RWPE1 (cell line): ENCODE measurements around the gene DCDC2.
"Not testable (repeated sequence)": the region's sequence is repeated elsewhere in the genome, so short reads cannot be mapped to it uniquely, and the experiment has no call there.

Source experiments
- CTCF ChIA-PET: fragments of 350-600 bp; sonication (Branson Sonifier 250); formaldehyde crosslinking; extraction: SDS; loops from one replicate; lab custom pipeline; 2021; lab: Yijun Ruan, JAX
- POLR2A ChIA-PET: fragments of 400-600 bp; formaldehyde crosslinking; extraction: SDS; loops from one replicate; lab custom pipeline; 2020; ENCODE audit warnings: antibody characterized with exemption; ENCODE audit not compliant: low non-redundant PET; lab: Yijun Ruan, JAX
- DNase-seq: peaks from one replicate; pipeline ENCODE4 v3.0.0; 2012; ENCODE audit warnings: low spot score
- H3K27ac ChIP-seq: fragments of 450-650 bp; 2 replicates; pipeline ENCODE4 v1.5.1; 2017
- TF ChIP-seq, protein P1 (sequence below): fragments of 450-650 bp; conservative IDR thresholded peaks from 2 replicates; pipeline ENCODE4 v1.5.1; 2017; ENCODE audit warnings: low read depth, mild to moderate bottlenecking

Gene DCDC2

DNA sequence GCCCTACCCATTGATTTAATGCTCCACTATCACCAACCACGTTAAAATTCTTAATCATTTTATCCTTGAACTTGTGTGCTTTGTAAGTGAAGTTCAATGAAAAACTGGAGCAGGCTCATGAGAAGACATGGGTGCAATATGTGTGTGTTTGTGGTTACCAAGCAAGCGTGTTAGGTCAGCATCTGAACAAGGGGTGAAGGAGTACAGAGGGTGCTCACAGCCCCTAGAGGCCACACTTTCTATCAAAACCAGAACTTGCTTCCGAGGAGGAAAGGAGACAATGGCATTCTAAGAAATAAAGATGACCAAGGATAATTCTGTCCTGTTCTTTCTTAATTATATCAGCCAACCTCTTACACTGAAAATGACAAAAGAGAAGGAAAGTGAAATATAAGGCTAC lies 138.2 kb downstream of the DCDC2 start:
- no peak for DNase-seq
- ChIA-PET POLR2A (no interaction called here), CTCF (no interaction called here)
- TF ChIP-seq, protein P1, sequence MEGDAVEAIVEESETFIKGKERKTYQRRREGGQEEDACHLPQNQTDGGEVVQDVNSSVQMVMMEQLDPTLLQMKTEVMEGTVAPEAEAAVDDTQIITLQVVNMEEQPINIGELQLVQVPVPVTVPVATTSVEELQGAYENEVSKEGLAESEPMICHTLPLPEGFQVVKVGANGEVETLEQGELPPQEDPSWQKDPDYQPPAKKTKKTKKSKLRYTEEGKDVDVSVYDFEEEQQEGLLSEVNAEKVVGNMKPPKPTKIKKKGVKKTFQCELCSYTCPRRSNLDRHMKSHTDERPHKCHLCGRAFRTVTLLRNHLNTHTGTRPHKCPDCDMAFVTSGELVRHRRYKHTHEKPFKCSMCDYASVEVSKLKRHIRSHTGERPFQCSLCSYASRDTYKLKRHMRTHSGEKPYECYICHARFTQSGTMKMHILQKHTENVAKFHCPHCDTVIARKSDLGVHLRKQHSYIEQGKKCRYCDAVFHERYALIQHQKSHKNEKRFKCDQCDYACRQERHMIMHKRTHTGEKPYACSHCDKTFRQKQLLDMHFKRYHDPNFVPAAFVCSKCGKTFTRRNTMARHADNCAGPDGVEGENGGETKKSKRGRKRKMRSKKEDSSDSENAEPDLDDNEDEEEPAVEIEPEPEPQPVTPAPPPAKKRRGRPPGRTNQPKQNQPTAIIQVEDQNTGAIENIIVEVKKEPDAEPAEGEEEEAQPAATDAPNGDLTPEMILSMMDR: no peak
- no peak overlapping the region for H3K27ac ChIP-seq

DNA sequence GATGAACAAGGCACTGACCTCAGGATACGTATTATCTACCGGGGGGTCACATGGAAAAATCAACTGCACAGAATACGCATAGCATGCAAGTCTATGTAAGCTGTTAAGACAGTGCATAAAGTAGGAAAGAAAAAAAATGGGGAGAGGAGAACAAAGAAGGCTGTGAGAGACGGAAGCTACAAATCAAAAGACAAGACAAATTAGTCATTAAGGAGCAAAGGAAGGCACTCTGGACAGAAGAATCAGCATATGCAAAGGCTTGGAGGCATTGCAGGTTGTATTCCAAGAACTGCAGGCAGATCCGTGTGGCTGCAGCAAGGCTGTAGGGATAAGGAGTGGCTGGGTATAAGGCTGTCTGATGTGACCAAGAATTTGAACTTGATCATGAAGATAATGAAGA lies 142.9 kb downstream of the DCDC2 start:
- no peak for DNase-seq
- TF ChIP-seq, protein P1: no peak
- CTCF ChIA-PET: no interaction called here
- H3K27ac ChIP-seq: no peak overlapping the region
- POLR2A ChIA-PET: no interaction called here

DNA sequence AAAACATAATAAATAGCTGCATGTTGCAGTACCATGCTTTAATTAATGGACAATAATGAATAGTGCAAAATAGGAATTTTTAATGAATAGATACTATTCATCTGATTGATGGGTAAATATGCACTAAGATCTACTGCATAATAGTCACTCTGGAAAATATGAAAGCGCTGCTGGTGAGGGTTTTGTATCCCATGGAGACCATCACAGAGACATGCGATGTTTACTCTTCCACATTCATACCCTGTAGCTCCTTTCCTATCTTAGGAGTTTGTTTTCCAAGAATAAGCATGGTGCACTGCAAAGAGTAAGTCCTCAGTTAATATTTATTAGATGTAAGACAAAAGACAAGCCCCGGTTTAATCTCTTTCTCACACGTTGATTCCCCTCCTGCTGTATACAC lies 150.4 kb downstream of the DCDC2 start:
- ChIA-PET CTCF (interaction anchor here (0.6 kb wide), 1 partner anchor 48 kb away, joined by 3 read pairs; no protein-coding TSS in a partner anchor), POLR2A (no interaction called here)
- H3K27ac ChIP-seq: no peak overlapping the region
- DNase-seq: no peak
- TF ChIP-seq, protein P1: no peak

DNA sequence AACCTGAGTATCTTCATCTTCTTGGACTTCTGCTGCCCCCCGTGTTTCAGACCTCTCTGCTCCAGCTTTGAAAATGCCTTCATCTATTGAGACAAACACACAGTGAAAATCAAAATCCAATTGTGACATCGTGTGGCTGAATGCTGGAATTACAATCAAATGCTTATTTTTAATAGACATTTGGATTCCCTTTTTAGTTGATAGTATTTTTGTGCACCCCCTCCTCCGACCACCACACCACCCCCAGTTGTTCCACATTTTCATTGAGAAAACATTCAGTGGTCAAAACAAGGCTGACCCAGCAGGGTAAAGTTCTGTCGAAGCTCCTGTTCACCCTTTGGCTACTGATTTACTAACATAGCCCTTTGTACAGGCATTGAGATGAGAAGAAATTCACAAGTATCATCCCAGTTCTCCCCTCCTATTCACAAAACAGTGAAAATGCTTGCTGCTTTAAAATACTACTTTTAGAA lies 152.8 kb downstream of the DCDC2 start:
- CTCF ChIA-PET: interaction anchor here (0.5 to 1.3 kb wide), 9 partner anchors 9 to 748 kb away, joined by 3 to 6 read pairs (median 3); no protein-coding TSS in a partner anchor
- TF ChIP-seq, protein P1: peak; percentile 63
- H3K27ac ChIP-seq: no peak overlapping the region
- POLR2A ChIA-PET: no interaction called here
- DNase-seq: peak; percentile 14

DNA sequence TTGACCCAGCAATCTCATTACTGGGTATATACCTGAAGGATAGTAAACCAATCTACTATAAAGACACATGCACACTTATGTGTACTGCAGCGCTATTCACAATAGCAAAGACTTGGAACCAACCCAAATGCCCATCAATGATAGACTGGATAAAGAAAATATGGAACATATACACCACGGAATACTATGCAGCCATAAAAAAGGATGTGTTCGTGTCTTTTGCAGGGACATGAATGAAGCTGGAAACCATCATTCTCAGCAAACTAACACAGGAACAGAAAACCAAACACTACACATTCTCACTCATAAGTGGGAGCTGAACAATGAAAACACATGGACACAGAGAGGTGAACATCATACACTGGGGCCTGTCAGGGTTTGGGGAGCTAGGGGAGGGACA lies 153.7 kb downstream of the DCDC2 start:
- H3K27ac ChIP-seq, DNase-seq, POLR2A ChIA-PET: not testable (repeated sequence)
- CTCF ChIA-PET: interaction anchor here (1.0 kb wide), 1 partner anchor 13 kb away, joined by 3 read pairs; no protein-coding TSS in a partner anchor

DNA sequence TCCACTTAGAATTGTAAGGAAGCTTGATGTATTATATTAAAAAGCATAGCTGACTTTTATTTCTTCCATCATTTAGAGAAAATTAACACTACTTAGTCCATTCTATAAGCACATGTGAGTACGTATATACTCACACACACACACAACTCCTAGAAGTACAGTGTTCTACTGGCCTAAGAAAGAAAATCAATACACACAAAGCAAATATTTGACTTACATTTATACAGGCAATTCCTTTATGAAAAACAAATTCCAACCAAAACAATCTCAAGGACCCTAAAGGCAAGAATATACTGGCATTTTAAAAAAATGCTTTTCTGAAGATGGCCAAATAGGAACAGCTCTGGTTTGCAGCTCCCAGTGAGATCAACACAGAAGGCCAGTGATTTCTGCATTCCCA lies 160.0 kb downstream of the DCDC2 start:
- CTCF ChIA-PET: interaction anchor here (0.7 kb wide), 1 partner anchor 1524 kb away, joined by 3 read pairs; no protein-coding TSS in a partner anchor
- POLR2A ChIA-PET: no interaction called here
- DNase-seq: no peak
- H3K27ac ChIP-seq: no peak overlapping the region
- TF ChIP-seq, protein P1: no peak

DNA sequence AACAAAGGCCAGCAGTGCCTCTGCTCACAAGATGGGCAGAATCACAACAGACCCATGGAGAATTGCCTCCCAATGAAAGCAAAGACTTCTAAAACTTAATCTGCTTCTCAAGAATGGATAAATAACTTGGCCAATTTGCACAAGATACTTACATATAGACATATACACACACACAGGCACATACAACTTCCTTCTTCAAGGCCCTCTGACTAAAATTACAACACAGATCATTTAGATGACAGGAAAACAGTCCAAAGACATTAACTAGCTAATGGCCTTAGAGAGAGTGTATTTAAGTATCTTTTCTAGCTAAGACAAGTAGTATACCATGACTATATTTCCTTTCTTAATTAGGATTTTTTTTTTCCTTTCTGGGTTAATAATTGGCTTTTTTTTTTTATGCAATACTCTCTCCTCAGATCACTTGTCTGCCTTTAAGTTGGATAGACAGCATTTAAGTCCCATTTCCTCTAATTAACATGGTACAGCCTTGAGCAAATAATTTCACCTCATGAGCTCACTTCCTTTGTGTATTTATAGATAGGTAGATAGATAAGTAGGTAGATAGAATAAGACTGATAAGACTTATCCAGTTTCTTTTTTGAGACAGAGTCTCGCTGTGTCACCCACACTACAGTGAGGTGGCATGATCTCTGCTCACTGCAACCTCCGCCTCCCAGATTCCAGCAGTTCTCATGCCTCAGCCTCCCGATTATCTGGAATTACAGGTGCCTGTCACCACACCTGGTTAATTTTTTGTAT lies 161.8 kb downstream of the DCDC2 start:
- ChIA-PET CTCF (interaction anchor here (0.5 to 0.7 kb wide), 3 partner anchors 9 to 1608 kb away, joined by 3 to 5 read pairs (median 4); no protein-coding TSS in a partner anchor), POLR2A (no interaction called here)
- TF ChIP-seq, protein P1: no peak
- DNase-seq: no peak
- H3K27ac ChIP-seq: no peak overlapping the region
